ENCODE results near the gene TMEM244. TPM values are rescaled to one million over a fixed set of nuclear protein-coding genes. Genes with fewer than 3 reads are reported as not detected.
"Not testable (repeated sequence)": the region's sequence is repeated elsewhere in the genome, so short reads cannot be mapped to it uniquely, and the experiment has no call there.

TMEM244 gene
- total RNA-seq, 1 experiment from 2014 or later: not detected

GRCh38 chr6:129877894-129878293 lies 16.8 kb upstream of the TMEM244 start:
- not testable (repeated sequence) for H3K4me2 ChIP-seq (ENCODE audit: low read depth, low read length, poor library complexity, severe bottlenecking); H3K9me2 ChIP-seq (replicated peaks; ENCODE audit: insufficient read depth, low read length); H2AFZ ChIP-seq (ENCODE audit: low read length); H3K4me3 ChIP-seq (ENCODE audit: low read length); DNase-seq; H3K27me3 ChIP-seq (ENCODE audit: low read length); H4K20me1 ChIP-seq (ENCODE audit: insufficient read depth, low read depth, low read length); H3K79me2 ChIP-seq (ENCODE audit: low read length); H3K36me3 ChIP-seq (ENCODE audit: insufficient read depth, low read length); H3K27ac ChIP-seq (ENCODE audit: low read length); H3K4me1 ChIP-seq (ENCODE audit: low read length); H3K9ac ChIP-seq (ENCODE audit: low read length); H3K9me3 ChIP-seq (ENCODE audit: low read length)

DNA sequence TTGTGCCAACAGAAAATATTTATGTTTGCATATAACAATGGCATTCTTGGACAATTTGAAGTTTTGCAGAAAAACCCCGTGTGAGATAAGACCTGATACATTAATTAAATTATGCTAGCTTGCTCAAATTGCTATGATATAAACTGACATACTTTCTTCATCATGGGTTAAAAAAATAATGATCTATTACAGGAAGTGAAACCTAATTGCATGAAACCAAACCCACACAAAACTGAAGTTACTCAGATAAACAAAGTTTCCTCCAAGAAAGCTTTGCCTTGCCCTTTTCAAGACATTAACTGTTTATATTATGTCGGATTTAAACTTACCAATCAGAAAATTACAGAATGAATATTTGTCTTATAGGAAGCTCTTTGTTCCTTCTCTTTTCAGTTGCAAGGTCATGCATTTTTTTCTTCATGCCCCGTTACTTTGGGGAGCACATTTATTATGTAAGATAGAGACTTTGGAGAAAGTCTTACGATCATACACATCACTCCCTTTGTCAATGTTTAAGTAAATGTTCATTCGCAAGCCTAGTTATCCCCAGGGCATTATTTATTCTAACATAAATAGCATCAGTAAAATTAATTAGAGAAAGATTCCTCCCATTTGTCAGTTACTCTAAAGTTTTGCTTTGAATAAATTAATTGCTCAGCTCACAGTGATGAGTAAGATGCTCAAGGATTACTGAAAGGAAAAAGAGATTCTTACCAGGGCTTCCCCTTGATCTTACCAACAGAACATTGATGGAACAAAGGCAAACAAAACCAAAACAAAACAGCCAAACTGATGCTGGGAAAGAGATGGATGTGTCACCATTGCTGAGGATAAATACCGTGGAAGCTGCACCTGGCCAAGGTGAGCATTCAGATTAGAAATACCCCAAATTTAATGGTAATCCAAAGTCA lies 14.8 kb upstream of the TMEM244 start:
- Histone ChIP-seq H3K27ac (ENCODE audit: low read length) (no peak overlapping the region), H3K9ac (ENCODE audit: low read length) (no peak overlapping the region), H3K4me3 (ENCODE audit: low read length) (no peak overlapping the region), H3K9me2 (replicated peaks; ENCODE audit: insufficient read depth, low read length) (no peaks in the 10 kb centered on the region), H3K4me1 (ENCODE audit: low read length) (no peaks in the 10 kb centered on the region), H3K79me2 (ENCODE audit: low read length) (no peaks in the 10 kb centered on the region), H3K9me3 (ENCODE audit: low read length) (no peaks in the 10 kb centered on the region), H4K20me1 (ENCODE audit: insufficient read depth, low read depth, low read length) (no peaks in the 10 kb centered on the region), H3K4me2 (ENCODE audit: low read depth, low read length, poor library complexity, severe bottlenecking) (no peak overlapping the region), H3K27me3 (ENCODE audit: low read length) (no peaks in the 10 kb centered on the region; the same call in 1 of the 2 replicates), H2AFZ (ENCODE audit: low read length) (no peak overlapping the region), H3K36me3 (ENCODE audit: insufficient read depth, low read length) (no peaks in the 10 kb centered on the region)
- DNase-seq: no peak

DNA sequence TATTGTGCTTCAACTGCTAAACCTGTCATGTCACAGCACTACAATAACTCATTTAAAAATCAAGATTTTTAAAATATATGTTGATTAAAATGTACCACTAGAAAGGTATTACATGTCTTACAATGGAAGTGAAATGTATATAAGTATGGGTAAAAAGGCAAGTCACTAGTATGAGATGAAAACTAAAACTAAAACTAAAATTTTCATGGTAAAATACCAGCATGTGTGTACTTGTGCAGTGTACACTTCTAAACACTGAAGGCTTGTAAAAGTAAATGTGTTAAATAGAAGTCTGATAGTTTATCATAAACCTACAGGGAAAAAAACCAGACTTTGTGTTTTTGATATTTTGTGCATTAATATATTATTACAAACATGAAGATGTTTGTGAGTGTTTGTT lies 13.7 kb upstream of the TMEM244 start:
- Histone ChIP-seq H3K79me2 (ENCODE audit: low read length) (no peaks in the 10 kb centered on the region), H2AFZ (ENCODE audit: low read length) (no peak overlapping the region), H3K4me1 (ENCODE audit: low read length) (no peaks in the 10 kb centered on the region), H4K20me1 (ENCODE audit: insufficient read depth, low read depth, low read length) (no peaks in the 10 kb centered on the region), H3K36me3 (ENCODE audit: insufficient read depth, low read length) (no peaks in the 10 kb centered on the region), H3K9me2 (replicated peaks; ENCODE audit: insufficient read depth, low read length) (no peaks in the 10 kb centered on the region), H3K9me3 (ENCODE audit: low read length) (no peaks in the 10 kb centered on the region), H3K4me2 (ENCODE audit: low read depth, low read length, poor library complexity, severe bottlenecking) (no peak overlapping the region), H3K4me3 (ENCODE audit: low read length) (no peak overlapping the region), H3K27ac (ENCODE audit: low read length) (no peak overlapping the region), H3K27me3 (ENCODE audit: low read length) (no peaks in the 10 kb centered on the region; the same call in 1 of the 2 replicates), H3K9ac (ENCODE audit: low read length) (no peak overlapping the region)
- no peak for DNase-seq

GRCh38 chr6:129872586-129872985 lies 11.5 kb upstream of the TMEM244 start:
- Histone ChIP-seq H4K20me1 (ENCODE audit: insufficient read depth, low read depth, low read length) (no peaks in the 10 kb centered on the region), H3K27me3 (ENCODE audit: low read length) (no peaks in the 10 kb centered on the region; the same call in 1 of the 2 replicates), H3K9me3 (ENCODE audit: low read length) (no peaks in the 10 kb centered on the region), H3K4me3 (ENCODE audit: low read length) (no peak overlapping the region), H3K4me1 (ENCODE audit: low read length) (no peaks in the 10 kb centered on the region), H3K4me2 (ENCODE audit: low read depth, low read length, poor library complexity, severe bottlenecking) (no peak overlapping the region), H2AFZ (ENCODE audit: low read length) (no peak overlapping the region), H3K27ac (ENCODE audit: low read length) (no peak overlapping the region), H3K36me3 (ENCODE audit: insufficient read depth, low read length) (no peaks in the 10 kb centered on the region), H3K9me2 (replicated peaks; ENCODE audit: insufficient read depth, low read length) (no peaks in the 10 kb centered on the region), H3K9ac (ENCODE audit: low read length) (no peak overlapping the region), H3K79me2 (ENCODE audit: low read length) (no peaks in the 10 kb centered on the region)
- DNase-seq: no peak

DNA sequence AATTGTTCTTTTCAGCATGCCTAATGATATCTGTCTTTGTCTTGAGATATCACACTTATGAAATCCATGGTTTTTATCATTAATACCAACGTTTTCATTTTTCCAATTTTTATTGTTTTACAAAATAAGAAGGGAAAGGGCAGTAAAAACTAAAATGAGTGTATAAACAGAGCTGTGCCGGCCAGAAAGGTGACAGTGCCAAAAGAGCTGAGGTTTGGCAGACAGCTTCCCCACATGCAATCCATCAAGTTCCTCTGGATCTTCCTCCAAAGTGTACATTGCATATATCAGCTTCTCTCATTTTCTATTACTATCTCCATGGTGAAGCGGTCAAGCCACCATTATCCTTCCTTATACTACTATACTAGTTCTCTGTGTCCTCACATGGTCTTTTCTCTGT lies 10.1 kb upstream of the TMEM244 start:
- Histone ChIP-seq H3K9ac (ENCODE audit: low read length) (no peak overlapping the region), H3K4me3 (ENCODE audit: low read length) (no peak overlapping the region), H3K79me2 (ENCODE audit: low read length) (no peaks in the 10 kb centered on the region), H2AFZ (ENCODE audit: low read length) (no peak overlapping the region), H3K36me3 (ENCODE audit: insufficient read depth, low read length) (no peaks in the 10 kb centered on the region), H4K20me1 (ENCODE audit: insufficient read depth, low read depth, low read length) (no peaks in the 10 kb centered on the region), H3K27ac (ENCODE audit: low read length) (no peak overlapping the region), H3K27me3 (ENCODE audit: low read length) (no peaks in the 10 kb centered on the region; the same call in 1 of the 2 replicates), H3K4me2 (ENCODE audit: low read depth, low read length, poor library complexity, severe bottlenecking) (no peak overlapping the region), H3K9me2 (replicated peaks; ENCODE audit: insufficient read depth, low read length) (no peaks in the 10 kb centered on the region), H3K9me3 (ENCODE audit: low read length) (no peaks in the 10 kb centered on the region), H3K4me1 (ENCODE audit: low read length) (no peaks in the 10 kb centered on the region)
- no peak for DNase-seq

DNA sequence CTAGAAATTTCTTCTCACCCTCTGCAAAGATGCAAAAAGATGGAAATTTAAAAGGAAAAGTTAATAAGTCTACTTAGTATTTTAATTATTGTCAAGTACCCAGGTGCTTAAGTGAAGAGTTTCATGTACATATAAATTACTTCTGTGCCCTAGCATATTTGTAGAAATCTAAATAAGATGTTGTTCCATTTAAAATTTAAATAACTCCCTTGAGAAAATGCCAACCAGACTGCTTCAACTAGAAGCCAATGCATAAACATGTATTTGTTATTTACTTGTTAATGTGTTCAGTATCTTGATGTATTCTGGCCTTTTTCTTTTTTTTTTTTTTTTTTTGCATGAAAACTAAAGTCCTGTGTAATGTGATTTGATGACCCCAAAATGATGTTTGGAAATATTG lies 6.3 kb upstream of the TMEM244 start:
- H3K9me2 ChIP-seq (replicated peaks; ENCODE audit: insufficient read depth, low read length): no peaks in the 10 kb centered on the region
- no peak for DNase-seq
- no peaks in the 10 kb centered on the region for H3K27me3 ChIP-seq (ENCODE audit: low read length)
- no peaks in the 10 kb centered on the region for H3K79me2 ChIP-seq (ENCODE audit: low read length)
- no peaks in the 10 kb centered on the region for H4K20me1 ChIP-seq (ENCODE audit: insufficient read depth, low read depth, low read length)
- H3K27ac ChIP-seq (ENCODE audit: low read length): no peak overlapping the region
- no peaks in the 10 kb centered on the region for H3K36me3 ChIP-seq (ENCODE audit: insufficient read depth, low read length)
- H3K9ac ChIP-seq (ENCODE audit: low read length): no peak overlapping the region
- H3K4me2 ChIP-seq (ENCODE audit: low read depth, low read length, poor library complexity, severe bottlenecking): no peak overlapping the region
- no peak overlapping the region for H2AFZ ChIP-seq (ENCODE audit: low read length)
- no peaks in the 10 kb centered on the region; the same call in 1 of the 2 replicates for H3K9me3 ChIP-seq (ENCODE audit: low read length)
- H3K4me1 ChIP-seq (ENCODE audit: low read length): no peaks in the 10 kb centered on the region
- H3K4me3 ChIP-seq (ENCODE audit: low read length): no peak overlapping the region

DNA sequence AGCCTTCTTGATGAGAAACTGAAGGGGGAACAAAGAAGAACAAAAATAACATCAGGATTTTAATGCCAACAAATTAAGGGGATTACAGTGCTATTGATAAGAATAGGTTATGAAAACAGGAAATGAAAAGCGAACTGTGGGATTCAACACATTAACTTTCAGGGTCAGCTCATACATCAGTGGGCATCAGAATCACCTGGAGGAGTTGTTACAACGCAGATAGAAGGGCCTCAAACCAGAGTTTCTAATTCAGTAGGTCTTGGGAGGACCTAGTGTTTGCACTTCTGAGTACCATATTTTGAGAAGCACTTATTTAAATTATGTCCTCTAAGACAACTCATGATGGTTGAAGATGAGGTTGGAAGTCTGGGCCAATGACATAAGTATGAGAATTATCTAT lies 5.6 kb upstream of the TMEM244 start:
- H3K4me2 ChIP-seq (ENCODE audit: low read depth, low read length, poor library complexity, severe bottlenecking): no peak overlapping the region
- no peaks in the 10 kb centered on the region for H3K4me1 ChIP-seq (ENCODE audit: low read length)
- DNase-seq: no peak
- no peaks in the 10 kb centered on the region for H4K20me1 ChIP-seq (ENCODE audit: insufficient read depth, low read depth, low read length)
- H3K79me2 ChIP-seq (ENCODE audit: low read length): no peaks in the 10 kb centered on the region
- no peak overlapping the region for H3K27ac ChIP-seq (ENCODE audit: low read length)
- H3K9ac ChIP-seq (ENCODE audit: low read length): no peak overlapping the region
- H3K9me2 ChIP-seq (replicated peaks; ENCODE audit: insufficient read depth, low read length): no peaks in the 10 kb centered on the region
- H2AFZ ChIP-seq (ENCODE audit: low read length): no peak overlapping the region
- H3K36me3 ChIP-seq (ENCODE audit: insufficient read depth, low read length): no peaks in the 10 kb centered on the region
- H3K4me3 ChIP-seq (ENCODE audit: low read length): no peak overlapping the region
- H3K27me3 ChIP-seq (ENCODE audit: low read length): no peaks in the 10 kb centered on the region
- no peaks in the 10 kb centered on the region; the same call in 1 of the 2 replicates for H3K9me3 ChIP-seq (ENCODE audit: low read length)

- Histone ChIP-seq H3K9ac (ENCODE audit: low read length) (no peak overlapping the region), H3K36me3 (ENCODE audit: insufficient read depth, low read length) (no peaks in the 10 kb centered on the region), H3K9me3 (ENCODE audit: low read length) (no peaks in the 10 kb centered on the region; the same call in 1 of the 2 replicates), H3K27ac (ENCODE audit: low read length) (no peak overlapping the region), H3K4me3 (ENCODE audit: low read length) (no peak overlapping the region), H3K4me1 (ENCODE audit: low read length) (no peaks in the 10 kb centered on the region), H3K27me3 (ENCODE audit: low read length) (no peaks in the 10 kb centered on the region), H3K4me2 (ENCODE audit: low read depth, low read length, poor library complexity, severe bottlenecking) (no peak overlapping the region), H2AFZ (ENCODE audit: low read length) (no peak overlapping the region), H4K20me1 (ENCODE audit: insufficient read depth, low read depth, low read length) (no peaks in the 10 kb centered on the region), H3K9me2 (replicated peaks; ENCODE audit: insufficient read depth, low read length) (no peaks in the 10 kb centered on the region), H3K79me2 (ENCODE audit: low read length) (no peaks in the 10 kb centered on the region)
- no peak for DNase-seq
These were observed 5.1 kb upstream of the TMEM244 start for GRCh38 chr6:129866256-129866655.
